ENCODE data around the gene ADAMTS17. TPM values are rescaled to one million over a fixed set of nuclear protein-coding genes. Genes with fewer than 3 reads are reported as not detected.

Gene ADAMTS17
- total and polyA plus RNA-seq, 9 of the 15 experiments (the other 6 are each of a cell fraction or from before 2014, with no cell fraction given) = 0.01 to 0.14 (median 0.07) TPM; not detected in 6

DNA sequence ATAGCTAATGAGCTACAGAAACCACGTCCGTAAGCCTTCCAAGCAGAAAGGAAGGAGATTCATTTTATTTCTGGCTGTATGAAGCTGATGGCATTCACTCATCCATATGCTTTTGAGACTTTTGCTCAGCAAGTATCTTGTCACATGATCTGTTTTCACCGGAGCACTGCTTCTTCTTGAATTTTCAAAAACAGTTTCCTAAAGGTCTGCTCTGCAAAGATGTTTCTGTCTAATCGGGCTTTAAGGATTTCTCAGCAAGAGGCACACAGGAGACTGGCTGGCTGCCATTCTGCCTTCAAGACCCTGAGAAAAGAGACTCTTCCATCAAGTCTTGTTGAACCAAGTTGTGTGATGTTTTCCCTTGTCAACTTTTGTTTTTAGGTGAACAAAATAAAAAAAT, 319.0 kb downstream of the ADAMTS17 start:
- H4K20me1 ChIP-seq (replicated peaks; ENCODE audit: control insufficient read depth, insufficient read depth, low read length) = no peaks in the 10 kb centered on the region; the same call in 1 of the 2 replicates
- no peak overlapping the region for H2AFZ ChIP-seq (ENCODE audit: low read depth, low read length)
- no peak for ATAC-seq
- H3K36me3 ChIP-seq (ENCODE audit: control insufficient read depth, insufficient read depth, low read length) = no peaks in the 10 kb centered on the region
- intact Hi-C loops (cut with micrococcal nuclease) = no loop called here
- DNase-seq (ENCODE audit: extremely low read depth in 1 of 4, low spot score in 3 of 4) = no peak
- H3K4me2 ChIP-seq (ENCODE audit: insufficient read depth, low read length) = no peak overlapping the region
- no peaks in the 10 kb centered on the region for H3K9me1 ChIP-seq (ENCODE audit: control insufficient read depth, insufficient read depth, low read length)
- H3K27me3 ChIP-seq (ENCODE audit: control insufficient read depth in 2 of 2, insufficient read depth in 2 of 2, low read length in 2 of 2) = no peaks in the 10 kb centered on the region; a peak in 1 of 5 replicates
- no TSS peak for BruUV-seq (replicated peaks)
- H3K4me3 ChIP-seq = no peak overlapping the region
- no peaks in the 10 kb centered on the region; the same call in 1 of the 2 replicates for H3K9me3 ChIP-seq (replicated peaks; ENCODE audit: control insufficient read depth, insufficient read depth, low read depth, low read length)
- ChIA-PET CTCF (ENCODE audit: low intra/inter-chr PET ratio) (no interaction called here), POLR2A (no interaction called here)
- 2% methylated on average over 4 of the region's 4 CpGs for WGBS (ENCODE audit: insufficient coverage, low coverage, missing lambda C conversion rate)
- H3K9ac ChIP-seq (ENCODE audit: insufficient read depth in 1 of 2, low read depth in 2 of 2, low read length in 2 of 2) = no peak overlapping the region
- H3K4me1 ChIP-seq (replicated peaks in 1 of 2; ENCODE audit: control insufficient read depth in 2 of 2, insufficient read depth in 2 of 2, low read length in 2 of 2) = no peaks in the 10 kb centered on the region
- TF ChIP-seq, protein P1, sequence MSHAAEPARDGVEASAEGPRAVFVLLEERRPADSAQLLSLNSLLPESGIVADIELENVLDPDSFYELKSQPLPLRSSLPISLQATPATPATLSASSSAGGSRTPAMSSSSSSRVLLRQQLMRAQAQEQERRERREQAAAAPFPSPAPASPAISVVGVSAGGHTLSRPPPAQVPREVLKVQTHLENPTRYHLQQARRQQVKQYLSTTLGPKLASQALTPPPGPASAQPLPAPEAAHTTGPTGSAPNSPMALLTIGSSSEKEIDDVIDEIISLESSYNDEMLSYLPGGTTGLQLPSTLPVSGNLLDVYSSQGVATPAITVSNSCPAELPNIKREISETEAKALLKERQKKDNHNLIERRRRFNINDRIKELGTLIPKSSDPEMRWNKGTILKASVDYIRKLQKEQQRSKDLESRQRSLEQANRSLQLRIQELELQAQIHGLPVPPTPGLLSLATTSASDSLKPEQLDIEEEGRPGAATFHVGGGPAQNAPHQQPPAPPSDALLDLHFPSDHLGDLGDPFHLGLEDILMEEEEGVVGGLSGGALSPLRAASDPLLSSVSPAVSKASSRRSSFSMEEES (CRISPR knock-in tag; IDR thresholded peaks at IDR 0.05) = peak; percentile 59; the same call in 1 of the 2 replicates
- TF ChIP-seq ZNF165 (CRISPR knock-in tag; IDR thresholded peaks at IDR 0.05; ENCODE audit: borderline replicate concordance) = no peak
- no peaks in the 10 kb centered on the region for H3K79me2 ChIP-seq (ENCODE audit: control insufficient read depth, insufficient read depth, low read length)
- no peak for FAIRE-seq
- in situ Hi-C loops (cut with MboI) = no loop called here
- H3K27ac ChIP-seq (ENCODE audit: extremely low read depth, low read depth, low read length) = no peak overlapping the region

DNA sequence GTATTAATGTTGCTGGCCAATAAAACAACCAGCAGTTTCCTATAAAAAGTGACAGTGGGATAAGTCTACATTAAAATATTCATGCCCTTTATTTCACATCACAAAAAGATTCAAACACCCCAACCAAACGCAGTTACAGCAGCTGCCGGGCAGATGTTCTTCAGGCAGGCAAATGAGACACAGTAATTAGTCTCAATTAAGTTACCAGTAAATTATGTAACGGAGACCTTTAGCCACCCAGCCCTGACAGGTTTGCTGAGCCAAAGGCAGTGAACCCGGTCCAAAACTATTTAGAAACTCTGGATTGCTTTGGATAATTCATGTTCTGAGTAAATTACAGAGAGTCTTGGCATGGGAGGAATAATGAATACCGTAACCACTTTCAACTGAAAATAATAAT, 319.4 kb downstream of the ADAMTS17 start:
- in situ Hi-C loops (cut with MboI) = no loop called here
- Histone ChIP-seq H3K27ac (ENCODE audit: extremely low read depth, low read depth, low read length) (no peak overlapping the region), H3K4me2 (ENCODE audit: insufficient read depth, low read length) (no peak overlapping the region), H3K4me3 (no peak overlapping the region), H2AFZ (ENCODE audit: low read depth, low read length) (no peak overlapping the region), H3K4me1 (replicated peaks in 1 of 2; ENCODE audit: control insufficient read depth in 2 of 2, insufficient read depth in 2 of 2, low read length in 2 of 2) (no peaks in the 10 kb centered on the region), H3K27me3 (ENCODE audit: control insufficient read depth in 2 of 2, insufficient read depth in 2 of 2, low read length in 2 of 2) (no peaks in the 10 kb centered on the region; a peak in 1 of 5 replicates), H3K9me3 (replicated peaks; ENCODE audit: control insufficient read depth, insufficient read depth, low read depth, low read length) (no peaks in the 10 kb centered on the region), H4K20me1 (replicated peaks; ENCODE audit: control insufficient read depth, insufficient read depth, low read length) (no peaks in the 10 kb centered on the region; the same call in 1 of the 2 replicates), H3K9ac (ENCODE audit: insufficient read depth in 1 of 2, low read depth in 2 of 2, low read length in 2 of 2) (no peak overlapping the region), H3K9me1 (ENCODE audit: control insufficient read depth, insufficient read depth, low read length) (no peaks in the 10 kb centered on the region), H3K79me2 (ENCODE audit: control insufficient read depth, insufficient read depth, low read length) (no peaks in the 10 kb centered on the region), H3K36me3 (ENCODE audit: control insufficient read depth, insufficient read depth, low read length) (no peaks in the 10 kb centered on the region)
- FAIRE-seq (no peak), DNase-seq (ENCODE audit: extremely low read depth in 1 of 4, low spot score in 3 of 4) (no peak), ATAC-seq (no peak)
- intact Hi-C loops (cut with micrococcal nuclease) = no loop called here
- ChIA-PET CTCF (ENCODE audit: low intra/inter-chr PET ratio) (no interaction called here), POLR2A (no interaction called here)
- 0% methylated on average over 5 of the region's 5 CpGs for WGBS (ENCODE audit: insufficient coverage, low coverage, missing lambda C conversion rate)
- BruUV-seq (replicated peaks) = no TSS peak
- TF ChIP-seq CBFA2T3 (IDR thresholded peaks at IDR 0.05) (no peak), TRIM28 (IDR thresholded peaks at IDR 0.05) (no peak), SUPT5H (IDR thresholded peaks at IDR 0.05) (no peak), ZNF143 (CRISPR knock-in tag; IDR thresholded peaks at IDR 0.05) (no peak), HMGN3 (IDR thresholded peaks at IDR 0.05; ENCODE audit: borderline replicate concordance, extremely low read depth, insufficient read length, low read depth, low read length) (no peak), ZNF212 (CRISPR knock-in tag; IDR thresholded peaks at IDR 0.05) (no peak), KAT8 (IDR thresholded peaks at IDR 0.05; ENCODE audit: low read depth) (no peak), ZBED1 (IDR thresholded peaks at IDR 0.05) (no peak)
- TF ChIP-seq, protein P2, sequence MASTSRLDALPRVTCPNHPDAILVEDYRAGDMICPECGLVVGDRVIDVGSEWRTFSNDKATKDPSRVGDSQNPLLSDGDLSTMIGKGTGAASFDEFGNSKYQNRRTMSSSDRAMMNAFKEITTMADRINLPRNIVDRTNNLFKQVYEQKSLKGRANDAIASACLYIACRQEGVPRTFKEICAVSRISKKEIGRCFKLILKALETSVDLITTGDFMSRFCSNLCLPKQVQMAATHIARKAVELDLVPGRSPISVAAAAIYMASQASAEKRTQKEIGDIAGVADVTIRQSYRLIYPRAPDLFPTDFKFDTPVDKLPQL (IDR thresholded peaks at IDR 0.05; ENCODE audit: extremely low read depth, insufficient read length) = no peak
- TF ChIP-seq, protein P3, sequence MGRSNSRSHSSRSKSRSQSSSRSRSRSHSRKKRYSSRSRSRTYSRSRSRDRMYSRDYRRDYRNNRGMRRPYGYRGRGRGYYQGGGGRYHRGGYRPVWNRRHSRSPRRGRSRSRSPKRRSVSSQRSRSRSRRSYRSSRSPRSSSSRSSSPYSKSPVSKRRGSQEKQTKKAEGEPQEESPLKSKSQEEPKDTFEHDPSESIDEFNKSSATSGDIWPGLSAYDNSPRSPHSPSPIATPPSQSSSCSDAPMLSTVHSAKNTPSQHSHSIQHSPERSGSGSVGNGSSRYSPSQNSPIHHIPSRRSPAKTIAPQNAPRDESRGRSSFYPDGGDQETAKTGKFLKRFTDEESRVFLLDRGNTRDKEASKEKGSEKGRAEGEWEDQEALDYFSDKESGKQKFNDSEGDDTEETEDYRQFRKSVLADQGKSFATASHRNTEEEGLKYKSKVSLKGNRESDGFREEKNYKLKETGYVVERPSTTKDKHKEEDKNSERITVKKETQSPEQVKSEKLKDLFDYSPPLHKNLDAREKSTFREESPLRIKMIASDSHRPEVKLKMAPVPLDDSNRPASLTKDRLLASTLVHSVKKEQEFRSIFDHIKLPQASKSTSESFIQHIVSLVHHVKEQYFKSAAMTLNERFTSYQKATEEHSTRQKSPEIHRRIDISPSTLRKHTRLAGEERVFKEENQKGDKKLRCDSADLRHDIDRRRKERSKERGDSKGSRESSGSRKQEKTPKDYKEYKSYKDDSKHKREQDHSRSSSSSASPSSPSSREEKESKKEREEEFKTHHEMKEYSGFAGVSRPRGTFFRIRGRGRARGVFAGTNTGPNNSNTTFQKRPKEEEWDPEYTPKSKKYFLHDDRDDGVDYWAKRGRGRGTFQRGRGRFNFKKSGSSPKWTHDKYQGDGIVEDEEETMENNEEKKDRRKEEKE (IDR thresholded peaks at IDR 0.05; ENCODE audit: borderline replicate concordance in 1 of 2, control insufficient read depth in 1 of 2, low read depth in 2 of 2, low read length in 1 of 2) = no peak
